HG03565 (cell line): ENCODE results near the gene GAB3.

ENCODE experiments used
- ATAC-seq: cut with Tn5 transposase; IDR thresholded peaks from one replicate; pipeline ENCODE4 v1.9.1; 2021; ENCODE audit warnings: mild to moderate bottlenecking, moderate library complexity; ENCODE audit not compliant: unreplicated experiment

The GAB3 gene, protein sequence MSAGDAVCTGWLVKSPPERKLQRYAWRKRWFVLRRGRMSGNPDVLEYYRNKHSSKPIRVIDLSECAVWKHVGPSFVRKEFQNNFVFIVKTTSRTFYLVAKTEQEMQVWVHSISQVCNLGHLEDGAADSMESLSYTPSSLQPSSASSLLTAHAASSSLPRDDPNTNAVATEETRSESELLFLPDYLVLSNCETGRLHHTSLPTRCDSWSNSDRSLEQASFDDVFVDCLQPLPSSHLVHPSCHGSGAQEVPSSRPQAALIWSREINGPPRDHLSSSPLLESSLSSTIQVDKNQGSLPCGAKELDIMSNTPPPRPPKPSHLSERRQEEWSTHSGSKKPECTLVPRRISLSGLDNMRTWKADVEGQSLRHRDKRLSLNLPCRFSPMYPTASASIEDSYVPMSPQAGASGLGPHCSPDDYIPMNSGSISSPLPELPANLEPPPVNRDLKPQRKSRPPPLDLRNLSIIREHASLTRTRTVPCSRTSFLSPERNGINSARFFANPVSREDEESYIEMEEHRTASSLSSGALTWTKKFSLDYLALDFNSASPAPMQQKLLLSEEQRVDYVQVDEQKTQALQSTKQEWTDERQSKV

DNA sequence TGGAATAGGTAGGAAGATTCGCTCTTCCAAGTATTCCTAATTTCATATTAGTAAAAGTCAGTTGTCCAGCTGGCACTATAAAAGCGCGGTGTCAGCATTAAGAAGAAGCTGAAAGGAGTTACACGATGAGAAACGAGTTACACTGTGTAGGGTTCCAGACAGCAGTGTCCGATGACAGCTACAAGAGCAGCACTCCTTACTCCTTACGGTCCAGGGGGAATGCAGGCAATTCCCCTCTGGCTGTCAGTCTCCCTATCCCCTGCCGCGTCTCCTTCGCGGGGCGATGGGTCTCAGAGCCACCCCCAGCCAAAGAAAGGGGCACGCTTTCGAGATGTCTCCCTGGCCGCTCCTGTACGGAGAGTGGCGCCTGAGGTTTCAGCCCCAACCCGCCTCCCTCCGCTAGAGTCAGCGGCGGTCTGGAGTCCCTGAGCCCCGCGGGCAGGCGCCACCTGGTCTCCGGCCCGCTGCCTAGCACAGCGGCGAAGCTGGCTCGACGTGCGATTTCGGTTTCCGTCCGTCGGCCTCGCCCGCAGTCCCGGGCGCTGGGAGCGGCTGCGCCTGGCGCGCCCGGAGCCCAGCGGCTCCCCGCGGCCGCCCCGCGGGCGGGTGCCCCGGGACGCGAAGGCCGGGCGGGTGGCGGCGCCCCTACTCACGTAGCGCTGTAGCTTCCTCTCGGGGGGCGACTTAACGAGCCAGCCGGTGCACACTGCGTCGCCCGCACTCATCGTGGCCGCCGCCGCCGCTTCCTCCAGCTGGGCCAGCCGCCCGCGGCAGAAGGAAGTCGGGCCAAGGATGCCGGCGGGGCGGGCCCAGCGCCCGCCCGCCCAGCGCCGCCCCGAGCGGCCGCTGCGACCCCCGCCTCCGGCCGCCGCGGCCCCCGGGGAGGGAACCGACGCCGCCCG lies at the start of gene GAB3:
Gene GAB3 (minus strand): TSS at position 777 of the 902 bp plus-strand sequence. CDS start 52 bp downstream, at position 725.
- no peak for ATAC-seq

DNA sequence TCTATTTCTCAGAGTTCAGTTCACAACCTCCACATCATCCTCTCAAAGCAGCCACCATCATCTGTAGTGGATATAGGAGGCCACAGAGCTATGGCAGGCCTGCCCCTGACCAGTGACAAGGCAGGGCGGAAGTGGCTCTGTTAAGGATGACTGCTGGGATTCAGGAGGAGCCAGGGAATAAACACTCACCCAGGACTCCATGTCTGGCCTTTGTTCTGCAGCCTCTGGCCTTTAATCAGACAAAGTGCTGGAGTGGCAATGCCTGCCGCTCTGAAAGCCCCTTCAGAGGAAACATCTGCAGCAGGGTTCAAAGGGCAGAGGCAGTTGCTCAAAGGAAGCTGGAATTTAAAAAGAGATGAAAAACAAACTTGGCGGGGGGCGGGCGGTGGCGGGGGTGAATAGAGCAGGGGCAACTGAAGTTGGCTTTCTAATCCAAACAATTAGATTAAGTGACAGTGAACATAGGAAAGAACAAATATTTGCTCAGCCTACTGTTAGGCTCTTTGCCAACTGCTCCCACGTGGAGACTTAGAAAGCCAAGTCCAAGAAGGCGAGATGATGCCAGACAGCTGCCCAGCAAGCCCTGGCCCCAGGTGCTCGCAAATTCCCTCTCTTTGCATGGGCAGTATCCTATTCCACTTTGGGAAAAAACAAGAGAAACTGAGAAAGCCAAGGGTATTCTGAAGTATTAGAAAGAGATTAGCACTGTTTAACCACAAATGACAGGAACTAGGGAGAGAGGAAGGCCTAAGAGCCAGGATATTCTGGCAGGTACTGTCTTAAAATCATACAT lies 48.9 kb upstream of the GAB3 start:
- no peak for ATAC-seq

DNA sequence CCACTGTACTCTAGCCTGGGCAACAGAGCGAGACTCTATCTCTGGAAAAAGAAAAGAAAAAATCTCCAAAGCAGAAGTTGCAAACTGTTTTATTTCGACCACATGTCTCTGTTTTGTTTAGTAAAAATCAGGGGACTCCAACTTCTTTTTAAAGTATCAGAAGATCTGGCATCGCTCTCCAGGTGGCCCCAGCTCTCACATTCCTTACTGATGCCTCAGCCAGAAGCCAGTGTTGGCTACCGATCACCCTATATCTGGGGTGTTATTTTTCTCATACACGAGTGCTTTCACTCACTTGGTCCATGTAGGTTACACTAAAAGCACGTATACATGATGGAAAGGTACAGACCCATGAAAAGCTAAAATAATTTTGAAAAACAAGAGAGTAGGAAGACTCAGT lies 46.1 kb upstream of the GAB3 start:
- no peak for ATAC-seq

DNA sequence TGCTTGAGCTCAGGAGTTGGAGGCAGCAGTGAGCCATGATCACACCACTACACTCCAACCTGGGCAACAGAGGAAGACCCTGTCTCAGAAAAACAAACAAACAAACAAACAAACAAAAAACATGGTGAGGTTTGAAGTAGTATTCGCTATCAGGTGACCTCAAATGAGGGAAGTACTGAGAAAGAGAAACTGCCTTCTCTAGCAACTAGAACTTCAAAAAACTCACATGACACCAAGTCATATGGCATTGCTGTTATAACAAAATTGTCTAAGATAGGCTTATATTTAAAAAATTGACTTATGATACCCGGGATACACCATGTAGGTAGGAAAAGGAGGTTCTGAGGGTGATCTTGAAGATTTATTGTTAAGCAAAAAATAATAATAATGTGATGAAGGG lies 44.1 kb upstream of the GAB3 start:
- no peak for ATAC-seq

DNA sequence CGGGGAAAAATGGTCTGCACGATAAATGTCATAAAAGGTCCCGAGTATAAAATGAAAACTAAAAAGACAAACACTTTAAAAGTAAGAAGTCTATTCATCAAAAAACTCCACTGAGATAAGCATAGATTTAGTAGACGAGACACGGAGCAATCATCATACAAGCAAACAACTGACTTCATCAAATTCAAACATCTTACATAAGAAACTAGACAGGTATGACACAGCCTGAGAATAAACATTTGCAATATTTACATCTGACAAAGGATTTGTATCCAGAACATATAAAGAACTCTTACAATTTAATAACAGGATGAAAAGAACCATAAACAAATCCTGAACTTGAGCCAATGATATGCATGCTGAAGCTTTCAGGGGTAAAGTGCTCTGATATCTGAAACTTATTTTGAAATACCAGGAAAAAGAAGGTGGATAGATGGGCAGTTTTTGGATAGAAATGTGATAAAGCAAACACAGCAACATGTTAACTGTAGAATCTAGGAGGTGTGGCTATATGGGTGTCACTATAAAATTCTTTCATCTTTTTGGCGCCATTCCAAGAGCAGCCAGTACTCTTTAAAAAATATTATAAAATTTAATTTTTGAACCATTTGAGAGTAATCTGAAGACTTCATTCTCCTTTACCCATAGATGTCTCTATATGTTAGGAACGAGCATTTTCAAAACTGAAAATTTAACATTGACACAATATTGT lies 42.4 kb upstream of the GAB3 start:
- ATAC-seq = no peak

DNA sequence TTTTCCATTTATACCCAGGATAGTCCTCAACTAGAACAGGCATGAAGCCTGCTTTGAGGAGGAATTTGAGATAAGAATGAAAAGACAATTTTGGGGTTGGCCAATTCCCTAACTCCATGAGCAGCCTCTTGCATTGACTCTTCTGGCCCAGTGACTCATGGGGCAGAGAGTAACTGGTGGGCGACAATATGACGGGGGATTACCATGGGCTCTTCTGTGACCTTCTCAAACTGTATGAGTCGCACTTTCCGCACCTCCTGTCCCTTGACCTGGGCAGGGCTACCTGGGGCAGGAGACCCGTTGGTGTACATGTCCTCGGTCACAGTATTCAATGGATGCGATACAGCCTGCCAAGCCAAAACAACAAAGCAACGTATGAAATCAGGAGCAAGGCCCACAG lies 41.1 kb upstream of the GAB3 start:
- no peak for ATAC-seq

DNA sequence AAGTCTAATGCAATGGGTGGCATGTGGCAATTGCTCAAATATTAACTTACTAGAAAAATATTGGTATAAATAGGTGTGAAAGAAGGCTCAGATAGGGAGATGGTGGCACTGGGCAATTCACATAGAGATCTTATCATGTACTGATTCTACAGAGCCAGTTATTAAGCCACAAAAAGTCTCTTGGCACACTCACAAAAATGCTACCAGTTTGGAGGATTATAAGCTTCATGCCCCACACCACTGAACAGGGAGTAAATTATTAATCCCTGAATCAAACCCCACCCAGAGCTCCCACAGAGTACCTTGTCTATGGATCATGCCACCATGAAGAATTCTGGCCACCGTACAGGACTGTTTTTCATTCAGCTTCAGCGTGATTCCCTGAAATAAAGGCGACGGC lies 40.6 kb upstream of the GAB3 start:
- no peak for ATAC-seq

DNA sequence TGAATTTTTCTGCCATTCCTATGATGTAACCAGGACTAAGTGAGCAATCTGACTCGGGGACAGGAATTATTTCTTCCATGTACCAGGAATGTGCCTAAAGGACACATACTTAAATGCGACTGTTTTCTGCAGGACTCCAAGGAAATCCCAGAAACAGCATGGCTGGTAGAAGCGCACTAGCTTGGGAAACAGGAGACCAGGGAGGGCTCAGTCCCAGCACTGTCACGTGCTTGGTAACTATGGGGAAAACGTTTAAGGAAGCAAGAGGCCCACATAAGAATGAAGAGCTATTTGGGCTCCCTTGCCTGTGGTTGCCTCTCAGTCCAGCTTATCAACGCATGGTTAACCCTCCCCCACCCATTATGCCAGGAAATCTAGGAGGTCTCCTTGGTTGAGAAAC lies 34.8 kb upstream of the GAB3 start:
- ATAC-seq = no peak

DNA sequence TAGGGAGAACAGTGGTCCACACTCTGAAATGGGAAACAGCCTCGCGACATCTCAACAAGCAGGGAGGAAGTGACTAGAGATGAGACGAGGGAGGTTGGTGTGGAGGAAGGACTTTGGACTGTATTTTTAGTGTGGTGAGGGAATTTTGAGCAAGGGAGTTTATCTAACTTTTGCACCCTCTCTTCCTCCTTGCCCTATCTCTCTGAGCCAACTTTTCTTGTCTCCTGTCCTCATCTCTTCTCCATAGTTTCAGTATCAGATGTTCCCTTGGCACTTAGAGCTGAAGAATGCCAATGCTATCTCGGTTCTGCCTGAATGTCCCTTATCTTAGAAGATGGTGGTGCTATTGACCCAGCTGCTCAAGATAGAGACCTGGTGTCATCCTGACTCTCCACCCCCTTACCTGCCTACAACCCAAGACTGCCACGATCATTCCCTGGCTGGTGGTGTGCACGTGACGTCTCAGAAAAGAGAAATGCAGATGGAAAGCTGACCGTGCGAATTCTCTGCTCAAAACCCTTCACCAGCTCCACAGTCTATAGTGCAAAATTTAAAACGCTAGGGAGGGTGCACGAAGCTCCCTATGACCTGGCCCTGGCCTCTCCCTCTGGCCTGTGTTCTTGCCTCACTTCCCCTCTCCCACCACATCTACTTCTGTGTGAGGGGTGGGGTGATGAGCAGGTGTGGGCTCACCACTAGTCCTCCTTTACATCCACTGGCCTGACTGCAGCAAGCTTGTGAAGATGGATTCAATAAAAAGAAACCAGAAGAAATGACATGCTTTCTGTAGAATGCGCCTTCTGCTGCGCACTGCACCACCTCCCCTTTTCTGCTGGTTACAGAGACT lies 33.5 kb upstream of the GAB3 start:
- ATAC-seq = no peak

DNA sequence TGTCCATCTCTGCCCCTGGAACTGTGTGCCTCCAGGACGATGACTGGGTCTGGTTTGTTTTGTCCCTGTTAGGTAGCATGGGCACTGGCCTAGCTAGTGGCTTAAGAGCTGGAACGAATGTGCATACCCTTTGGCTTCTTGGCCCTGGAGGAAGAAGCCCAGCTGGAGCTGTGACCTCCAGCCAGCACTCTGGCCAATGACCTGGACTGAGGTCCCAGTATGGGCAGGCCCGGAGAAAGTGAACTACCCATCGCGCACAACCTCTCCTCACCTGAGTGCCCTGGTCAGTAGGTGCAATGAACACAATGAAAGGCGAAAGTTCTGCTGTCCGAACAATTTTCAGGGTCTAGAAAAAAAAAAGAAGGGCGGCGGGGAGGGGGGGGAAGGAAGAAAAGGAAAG lies 30.1 kb upstream of the GAB3 start:
- ATAC-seq = no peak

DNA sequence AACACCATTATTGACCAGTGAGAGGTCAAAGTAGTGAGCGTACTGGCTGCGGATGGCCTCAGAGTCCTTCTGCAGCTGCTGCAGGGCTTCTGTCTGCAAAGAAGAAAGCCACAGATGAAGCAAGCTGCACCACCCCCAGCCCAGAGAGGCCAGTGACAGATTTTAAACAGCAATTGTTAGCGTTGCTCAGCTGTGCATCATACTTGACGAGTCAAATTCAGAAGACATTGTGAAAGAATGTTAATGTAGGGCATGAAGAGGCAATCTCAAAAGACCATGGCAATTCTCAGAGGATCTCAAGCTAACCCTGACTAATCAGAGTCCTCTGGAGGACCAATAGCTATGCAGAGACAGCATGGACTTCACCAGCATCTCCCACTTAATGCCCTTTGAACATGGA lies 28.4 kb upstream of the GAB3 start:
- no peak for ATAC-seq

DNA sequence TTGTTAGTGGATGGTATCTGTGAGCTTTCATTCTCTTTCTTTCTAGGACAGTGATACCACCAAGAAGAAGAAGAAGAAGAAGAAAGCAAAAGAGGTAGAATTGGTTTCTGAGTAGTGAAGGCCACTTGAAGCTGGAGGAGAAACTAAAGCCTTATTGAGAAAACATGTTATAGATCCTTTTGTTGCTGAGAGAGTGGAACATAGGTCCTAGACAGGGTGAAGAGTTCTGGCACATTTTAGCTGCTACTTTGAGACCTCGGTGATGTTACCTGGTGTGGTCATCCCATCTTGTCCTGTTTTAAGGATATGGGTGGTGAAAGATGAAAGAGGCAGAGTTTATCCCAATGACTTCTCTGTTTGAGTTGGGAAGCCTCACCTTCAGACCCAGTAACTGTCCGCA lies 25.9 kb upstream of the GAB3 start:
- no peak for ATAC-seq

DNA sequence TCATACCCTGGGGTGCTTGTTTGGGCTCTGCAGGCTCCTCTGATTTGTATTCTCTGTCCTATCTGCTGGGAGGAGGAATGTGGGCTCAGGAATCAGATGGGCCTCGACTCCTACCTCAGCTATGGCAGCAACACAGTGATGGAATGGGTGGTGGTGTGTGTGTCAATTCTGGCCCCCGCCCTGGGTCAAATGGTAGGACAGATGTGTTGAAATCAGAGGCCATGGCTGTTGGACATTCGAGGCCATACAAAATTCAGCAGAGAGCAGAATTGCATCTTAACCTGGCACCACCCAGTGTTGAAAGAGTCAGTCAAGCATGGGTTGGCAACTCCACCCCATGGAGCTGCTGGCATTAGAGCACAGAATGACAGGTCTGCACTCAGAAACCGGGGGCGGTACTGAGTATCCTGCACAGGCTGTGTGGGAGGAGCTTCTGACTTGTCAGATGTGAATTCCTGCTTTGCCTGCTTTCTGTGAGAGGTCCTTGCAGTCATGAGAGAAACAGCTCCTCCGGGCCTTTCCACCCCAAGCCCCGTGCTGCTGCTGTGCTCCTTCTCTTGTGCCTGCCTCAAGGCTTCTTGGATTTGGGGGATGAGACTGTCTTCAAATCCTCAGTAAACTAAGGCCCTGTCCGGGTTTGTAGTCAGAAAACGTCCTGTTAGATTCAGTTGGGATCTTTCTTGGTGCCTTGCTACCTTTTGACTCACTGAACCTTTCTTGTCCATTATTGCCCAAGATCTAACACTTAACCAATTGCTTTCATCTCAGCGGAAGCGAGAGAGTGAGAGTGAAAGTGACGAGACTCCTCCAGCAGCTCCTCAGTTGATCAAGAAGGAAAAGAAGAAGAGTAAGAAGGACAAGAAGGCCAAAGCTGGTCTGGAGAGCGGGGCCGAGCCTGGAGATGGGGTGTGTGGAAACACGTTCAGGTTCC lies 24.8 kb upstream of the GAB3 start:
- no peak for ATAC-seq

DNA sequence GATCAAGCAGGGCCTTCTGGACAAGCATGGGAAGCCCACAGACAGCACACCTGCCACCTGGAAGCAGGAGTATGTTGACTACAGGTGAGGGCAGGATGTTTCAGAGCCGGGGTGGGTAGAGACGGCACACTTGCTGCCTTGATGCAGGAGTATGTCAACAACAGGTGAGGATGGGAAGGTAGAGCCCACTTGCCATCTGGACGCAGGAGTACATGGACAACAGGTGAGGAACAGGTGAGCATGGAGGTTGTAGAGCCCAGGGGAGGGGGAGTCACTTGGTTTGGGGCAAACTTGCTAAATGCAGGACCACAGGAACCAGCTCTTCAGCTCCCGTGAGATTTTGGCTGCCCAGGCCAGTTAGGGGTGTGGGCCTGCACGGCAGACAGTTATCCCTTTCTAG lies 23.7 kb upstream of the GAB3 start:
- ATAC-seq = no peak

DNA sequence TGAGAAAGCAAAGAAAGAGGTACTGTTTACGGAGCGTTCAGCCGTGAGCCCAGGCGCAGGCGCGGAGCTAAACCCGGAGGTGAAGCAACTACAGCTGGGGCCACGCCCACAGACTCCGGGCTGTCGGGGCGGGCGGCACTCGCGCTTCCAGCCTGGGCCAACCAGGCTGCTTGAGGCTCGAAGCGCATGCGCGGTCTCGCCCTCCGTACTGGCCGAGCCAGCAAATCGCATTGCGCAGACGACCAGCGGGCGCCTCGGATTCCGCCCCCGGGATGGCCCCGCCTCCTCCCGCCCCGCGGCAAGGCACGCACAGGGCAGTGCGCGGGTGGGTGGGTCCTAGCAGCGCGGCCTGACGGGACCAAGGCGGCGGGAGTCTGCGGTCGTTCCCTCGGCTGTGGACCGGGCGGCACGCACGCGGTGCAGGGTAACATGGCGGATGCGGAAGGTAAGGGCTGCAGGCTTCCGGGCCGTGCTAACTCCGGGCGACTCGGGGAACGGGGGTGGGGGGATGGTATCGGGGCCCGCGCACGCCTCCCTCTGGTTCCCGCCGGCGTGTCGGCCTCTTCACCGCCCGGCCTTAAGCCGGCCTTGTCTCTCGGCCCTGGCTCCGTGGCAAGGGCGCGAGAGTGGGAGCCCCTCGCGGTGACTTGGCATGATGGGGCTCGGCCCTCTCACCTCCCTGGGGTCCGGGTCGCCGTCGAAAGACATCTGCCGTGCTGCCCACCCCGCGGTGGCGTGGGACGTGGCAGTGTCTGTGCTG lies 11.8 kb upstream of the GAB3 start, which contains the start of gene DKC1:
Gene DKC1 (plus strand): TSS at position 328 of the 760 bp plus-strand sequence. CDS start 102 bp downstream, at position 430.
- peak; percentile 89 for ATAC-seq

DNA sequence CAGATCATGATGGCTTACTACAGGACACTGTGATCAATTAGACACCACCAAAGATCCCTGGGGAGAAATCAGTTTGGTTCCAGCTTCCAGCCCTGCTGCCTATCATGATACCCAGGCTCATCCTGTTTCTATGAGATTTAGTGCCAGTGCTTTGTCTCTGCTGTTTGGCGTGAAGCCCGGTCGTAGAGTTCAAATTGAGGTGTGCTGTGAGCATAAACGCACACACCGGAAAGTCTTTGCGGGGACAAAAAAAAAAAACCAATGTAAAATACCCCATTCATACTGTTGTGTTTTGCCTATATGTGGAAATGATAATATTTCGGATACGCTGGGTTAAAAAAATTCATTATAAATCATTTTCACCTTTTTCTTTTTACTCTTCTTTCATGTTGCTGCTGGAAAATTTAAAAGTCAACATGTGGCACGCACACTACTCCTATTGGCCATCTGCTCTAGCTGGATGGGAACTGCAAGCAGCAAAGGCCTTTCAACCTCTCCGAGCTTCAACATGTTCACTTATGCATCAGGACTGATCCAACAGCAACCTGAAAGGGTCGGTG lies 11.2 kb upstream of the GAB3 start:
- no peak for ATAC-seq

DNA sequence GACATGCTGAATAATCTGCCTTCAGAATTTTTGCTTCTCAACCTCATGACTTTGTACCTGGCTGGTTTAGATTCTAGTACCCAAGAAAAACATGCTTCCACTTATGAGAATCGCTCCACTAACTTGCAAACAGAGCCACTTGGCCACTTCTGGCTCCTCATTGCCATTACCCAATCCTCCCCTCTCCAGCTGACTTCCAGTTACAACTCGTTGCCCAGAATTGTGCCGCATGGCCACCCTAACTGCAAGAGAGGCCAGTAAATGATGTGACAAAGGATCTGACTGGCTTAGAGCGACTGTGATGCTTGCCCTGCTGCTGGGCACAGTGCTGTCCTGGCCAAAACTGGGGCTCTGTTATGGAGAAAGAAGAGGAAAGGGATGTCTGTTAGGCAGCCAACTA lies 7.8 kb upstream of the GAB3 start:
- no peak for ATAC-seq
